HG03342 (cell line): ENCODE measurements around the gene USP2.

Source experiments
- ATAC-seq: cut with Tn5 transposase; IDR thresholded peaks from one replicate; pipeline ENCODE4 v1.9.1; 2021; ENCODE audit warnings: mild to moderate bottlenecking, moderate library complexity; ENCODE audit not compliant: unreplicated experiment

The USP2 gene

DNA sequence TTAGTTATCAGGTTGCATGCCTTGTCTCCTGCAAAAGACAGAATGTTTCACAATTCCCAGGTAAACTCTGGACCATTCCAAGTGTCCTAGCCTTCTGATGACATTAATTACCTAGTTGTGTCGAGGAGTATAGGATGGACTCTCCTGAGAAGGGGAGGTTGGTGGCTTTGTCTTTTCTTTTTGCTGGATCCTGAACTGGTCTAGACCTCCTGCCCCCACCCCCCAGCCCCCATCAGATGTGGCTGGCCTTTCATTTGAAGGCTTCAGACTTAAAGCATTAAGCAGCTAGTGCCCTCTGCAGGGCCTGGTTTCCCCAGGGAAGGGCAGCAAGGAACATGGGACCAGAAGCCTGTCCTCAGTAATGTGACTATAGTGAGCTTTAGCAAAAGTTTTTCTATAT, 74.3 kb downstream of the USP2 start:
- no peak for ATAC-seq

GRCh38 chr11:119306373-119306890, 75.1 kb downstream of the USP2 start:
- no peak for ATAC-seq

- no peak for ATAC-seq
Observed at GRCh38 chr11:119305556-119306372, 75.7 kb downstream of the USP2 start.
